Natural killer cell treated with Interleukin-12 subunit alpha and Interleukin-12 subunit beta and Interleukin-15 and Interleukin-18, amount 100 ng/mL, for 72 hours (primary cell): ENCODE results near the gene STT3A. TPM values are rescaled to one million over a fixed set of nuclear protein-coding genes. Genes with fewer than 3 reads are reported as not detected.
"Not testable (repeated sequence)": the region's sequence is repeated elsewhere in the genome, so short reads cannot be mapped to it uniquely, and the experiment has no call there.

Experiments used
- ATAC-seq, 2 donors: fragments of 150-1000 bp; cut with Tn5 transposase in 1 of 2; sonication (Bioruptor Pico), chemical (Tn5 transposase) in 1 of 2; 2 replicates each; pipeline ENCODE4 v1.10.0; 2021
- DNase-seq: peaks from one replicate; pipeline ENCODE4 v3.0.0; 2022; ENCODE audit warnings: low spot score
- H3K27ac Mint-ChIP-seq, 2 donors: 1 replicate in 1 of 2; 2 replicates in 1 of 2; pipeline ENCODE4 v1.8.0; 2022; ENCODE audit warnings: mixed read lengths in 2 of 2, mild to moderate bottlenecking in 1 of 2, moderate library complexity in 1 of 2
- H3K27me3 Mint-ChIP-seq, 2 donors: 1 replicate in 1 of 2; 2 replicates in 1 of 2; pipeline ENCODE4 v1.8.0; 2022; ENCODE audit warnings: mixed read lengths in 2 of 2
- H3K36me3 Mint-ChIP-seq: one replicate; pipeline ENCODE4 v1.8.0; 2022; ENCODE audit warnings: mixed read lengths
- H3K4me1 Mint-ChIP-seq, 2 donors: 1 replicate in 1 of 2; 2 replicates in 1 of 2; pipeline ENCODE4 v1.8.0; 2022; ENCODE audit warnings: low read depth in 2 of 2, mixed read lengths in 2 of 2, mild to moderate bottlenecking in 1 of 2
- H3K4me3 Mint-ChIP-seq: one replicate; pipeline ENCODE4 v1.8.0; 2022; ENCODE audit warnings: mixed read lengths
- H3K9me3 Mint-ChIP-seq: 2 replicates; pipeline ENCODE4 v1.8.0; 2022; ENCODE audit warnings: mixed read lengths
- total RNA-seq, 2 donors: library from RNA; stranded (reverse); gene quantifications; one replicate each; pipeline ENCODE4 v1.2.3, GENCODE V29; 2022

STT3A gene
- total RNA-seq, 2 donors from 2014 or later = 169 to 182 TPM

- Mint-ChIP-seq H3K27ac (peak overlapping the region; percentile 76 to 88), H3K4me3 (peak overlapping the region; percentile 91), H3K36me3 (peaks cover 9% of the 10 kb centered on the region), H3K9me3 (no peaks in the 10 kb centered on the region), H3K4me1 (peaks cover 13 to 23% of the 10 kb centered on the region in 2 donors), H3K27me3 (no peaks in the 10 kb centered on the region)
- no peak for DNase-seq
- ATAC-seq = no peak
These were observed 21.7 kb upstream of the STT3A start for GRCh38 chr11:125570952-125571351.

GRCh38 chr11:125572916-125573315, 19.7 kb upstream of the STT3A start:
- Mint-ChIP-seq H3K27me3 (no peaks in the 10 kb centered on the region), H3K27ac (peak overlapping the region in 1 of 2 donors; percentile 15), H3K4me1 (peaks cover 13 to 23% of the 10 kb centered on the region in 2 donors), H3K4me3 (no peak overlapping the region), H3K36me3 (peaks cover 19% of the 10 kb centered on the region), H3K9me3 (no peaks in the 10 kb centered on the region)
- ATAC-seq (no peak), DNase-seq (no peak)

- peaks cover 28% of the 10 kb centered on the region for H3K36me3 Mint-ChIP-seq
- ATAC-seq, H3K27ac Mint-ChIP-seq, DNase-seq, H3K27me3 Mint-ChIP-seq, H3K9me3 Mint-ChIP-seq, H3K4me1 Mint-ChIP-seq, H3K4me3 Mint-ChIP-seq: not testable (repeated sequence)
These were observed 15.5 kb upstream of the STT3A start for GRCh38 chr11:125577181-125577580.

DNA sequence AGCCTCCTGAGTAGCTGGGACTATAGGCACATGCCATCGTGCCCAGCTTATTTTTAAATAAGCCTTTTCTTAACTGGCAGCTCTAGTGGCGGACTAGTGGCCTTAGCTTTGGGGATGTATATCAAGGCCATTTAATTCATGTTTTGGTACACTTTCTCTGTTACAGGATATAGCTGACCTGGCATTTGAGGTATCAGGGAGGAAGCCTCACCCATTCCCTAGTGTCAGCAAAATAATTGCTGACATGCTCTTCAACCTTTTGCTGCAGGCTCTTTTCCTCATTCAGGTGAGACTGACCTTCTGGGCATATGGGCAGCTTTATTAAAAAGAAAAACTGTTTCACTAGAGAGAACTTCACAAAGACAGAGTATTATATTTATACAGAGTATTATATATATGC, 13.9 kb upstream of the STT3A start:
- DNase-seq (no peak), ATAC-seq (no peak)
- Mint-ChIP-seq H3K27ac (no peak overlapping the region), H3K36me3 (peaks cover 37% of the 10 kb centered on the region), H3K4me1 (peaks cover 0 to 5% of the 10 kb centered on the region in 2 donors), H3K27me3 (no peaks in the 10 kb centered on the region), H3K9me3 (no peaks in the 10 kb centered on the region), H3K4me3 (no peak overlapping the region)

GRCh38 chr11:125579811-125580210, 12.8 kb upstream of the STT3A start:
- no peak for DNase-seq
- Mint-ChIP-seq H3K4me1 (peaks cover 0 to 6% of the 10 kb centered on the region in 2 donors), H3K27ac (no peak overlapping the region), H3K27me3 (no peaks in the 10 kb centered on the region), H3K36me3 (peaks cover 31% of the 10 kb centered on the region), H3K4me3 (no peak overlapping the region), H3K9me3 (no peaks in the 10 kb centered on the region)
- ATAC-seq = no peak

GRCh38 chr11:125583496-125583895, 9.2 kb upstream of the STT3A start:
- no peak overlapping the region for H3K27ac Mint-ChIP-seq

GRCh38 chr11:125585487-125585886, 7.2 kb upstream of the STT3A start:
- no peak overlapping the region for H3K27ac Mint-ChIP-seq

More at GRCh38 chr11:125583496-125583895, 9.2 kb upstream of the STT3A start:
- no peak overlapping the region for H3K4me3 Mint-ChIP-seq
- DNase-seq = no peak
- H3K4me1 Mint-ChIP-seq = peaks cover 0 to 3% of the 10 kb centered on the region in 2 donors
- H3K9me3 Mint-ChIP-seq = no peaks in the 10 kb centered on the region
- no peak for ATAC-seq
- H3K27me3 Mint-ChIP-seq = no peaks in the 10 kb centered on the region
- peaks cover 17% of the 10 kb centered on the region for H3K36me3 Mint-ChIP-seq

GRCh38 chr11:125586623-125587022, 6.0 kb upstream of the STT3A start:
- DNase-seq (no peak), ATAC-seq (peak in 1 of 2 donors; percentile 81)
- H3K27me3 Mint-ChIP-seq = no peaks in the 10 kb centered on the region
- H3K4me3 Mint-ChIP-seq = no peak overlapping the region
- peaks cover 11% of the 10 kb centered on the region for H3K36me3 Mint-ChIP-seq
- H3K27ac Mint-ChIP-seq = no peak overlapping the region
- peaks cover 6% of the 10 kb centered on the region in 2 donors for H3K4me1 Mint-ChIP-seq
- H3K9me3 Mint-ChIP-seq = no peaks in the 10 kb centered on the region

More at GRCh38 chr11:125585487-125585886, 7.2 kb upstream of the STT3A start:
- H3K36me3 Mint-ChIP-seq = peaks cover 11% of the 10 kb centered on the region
- H3K4me1 Mint-ChIP-seq = peaks cover 0 to 3% of the 10 kb centered on the region in 2 donors
- no peaks in the 10 kb centered on the region for H3K9me3 Mint-ChIP-seq
- H3K27me3 Mint-ChIP-seq = no peaks in the 10 kb centered on the region
- no peak for DNase-seq
- H3K4me3 Mint-ChIP-seq = no peak overlapping the region
- ATAC-seq = no peak

DNA sequence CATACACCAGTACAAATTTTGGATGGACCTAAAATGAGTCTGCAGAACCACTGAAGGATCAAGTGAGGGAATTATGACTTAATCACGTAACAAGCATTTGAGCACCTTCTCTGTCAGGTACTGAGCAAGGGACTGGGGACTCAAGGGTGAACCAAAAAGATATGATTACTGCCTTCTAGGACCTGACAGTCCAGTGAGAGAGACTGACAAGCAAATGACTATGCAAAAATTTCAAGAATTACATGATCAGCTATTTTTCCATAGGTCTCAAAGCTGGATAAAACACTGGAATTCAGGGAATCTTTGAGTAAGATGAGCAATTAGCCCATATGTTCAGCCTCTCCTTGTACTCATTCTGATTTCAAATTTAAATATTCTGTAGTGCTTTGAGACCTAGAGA, 5.2 kb upstream of the STT3A start:
- DNase-seq (no peak), ATAC-seq (no peak)
- Mint-ChIP-seq H3K27me3 (no peaks in the 10 kb centered on the region), H3K4me1 (peaks cover 8 to 10% of the 10 kb centered on the region in 2 donors), H3K27ac (no peak overlapping the region), H3K9me3 (no peaks in the 10 kb centered on the region), H3K36me3 (peaks cover 11% of the 10 kb centered on the region), H3K4me3 (no peak overlapping the region)

- H3K27me3 Mint-ChIP-seq = no peaks in the 10 kb centered on the region
- DNase-seq = no peak
- no peak overlapping the region for H3K27ac Mint-ChIP-seq
- H3K9me3 Mint-ChIP-seq = no peaks in the 10 kb centered on the region
- H3K4me3 Mint-ChIP-seq = no peak overlapping the region
- H3K36me3 Mint-ChIP-seq = peaks cover 11% of the 10 kb centered on the region
- no peak for ATAC-seq
- peaks cover 16% of the 10 kb centered on the region in 2 donors for H3K4me1 Mint-ChIP-seq
These were observed 4.1 kb upstream of the STT3A start for GRCh38 chr11:125588505-125588904.

DNA sequence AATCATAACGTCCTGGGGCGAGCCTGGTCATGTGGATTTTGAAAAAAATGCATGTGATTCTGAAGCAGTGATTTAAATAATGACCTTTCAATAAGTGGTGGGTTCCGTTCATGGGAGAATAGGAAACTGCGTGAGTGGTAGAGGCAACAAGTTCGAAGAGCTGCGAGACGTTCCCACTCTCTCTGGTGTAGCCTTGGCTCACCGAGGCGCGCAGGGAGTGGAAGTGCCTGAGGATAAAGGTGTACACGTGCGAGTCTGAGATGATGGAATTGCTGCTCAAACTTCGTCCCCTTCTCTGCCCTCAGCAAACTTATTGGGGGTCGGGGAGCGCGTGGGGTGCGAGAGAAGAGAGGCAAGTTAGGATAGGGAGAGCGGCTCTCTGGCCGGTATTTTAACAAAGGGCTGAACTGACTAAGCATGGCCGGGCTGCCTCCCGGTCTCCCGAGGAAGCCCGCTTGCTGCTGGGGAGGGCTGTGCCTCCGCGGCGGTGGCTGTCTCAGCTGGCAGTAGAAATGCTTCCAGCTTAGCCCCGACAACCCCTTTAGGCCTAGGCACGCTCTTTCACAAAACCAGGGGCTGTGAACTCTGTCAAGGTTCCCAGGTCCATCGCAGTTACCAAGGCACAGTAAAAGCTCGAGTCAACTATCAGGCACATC, 875 bp upstream of the STT3A start:
- ATAC-seq (peak; percentile 7 to 21), DNase-seq (peak; percentile 62)
- no peaks in the 10 kb centered on the region for H3K27me3 Mint-ChIP-seq
- peak overlapping the region; percentile 85 for H3K4me3 Mint-ChIP-seq
- H3K9me3 Mint-ChIP-seq = no peaks in the 10 kb centered on the region
- H3K4me1 Mint-ChIP-seq = peaks cover 32 to 40% of the 10 kb centered on the region in 2 donors
- H3K27ac Mint-ChIP-seq = peak overlapping the region; percentile 86 to 99
- H3K36me3 Mint-ChIP-seq = peaks cover 18% of the 10 kb centered on the region

DNA sequence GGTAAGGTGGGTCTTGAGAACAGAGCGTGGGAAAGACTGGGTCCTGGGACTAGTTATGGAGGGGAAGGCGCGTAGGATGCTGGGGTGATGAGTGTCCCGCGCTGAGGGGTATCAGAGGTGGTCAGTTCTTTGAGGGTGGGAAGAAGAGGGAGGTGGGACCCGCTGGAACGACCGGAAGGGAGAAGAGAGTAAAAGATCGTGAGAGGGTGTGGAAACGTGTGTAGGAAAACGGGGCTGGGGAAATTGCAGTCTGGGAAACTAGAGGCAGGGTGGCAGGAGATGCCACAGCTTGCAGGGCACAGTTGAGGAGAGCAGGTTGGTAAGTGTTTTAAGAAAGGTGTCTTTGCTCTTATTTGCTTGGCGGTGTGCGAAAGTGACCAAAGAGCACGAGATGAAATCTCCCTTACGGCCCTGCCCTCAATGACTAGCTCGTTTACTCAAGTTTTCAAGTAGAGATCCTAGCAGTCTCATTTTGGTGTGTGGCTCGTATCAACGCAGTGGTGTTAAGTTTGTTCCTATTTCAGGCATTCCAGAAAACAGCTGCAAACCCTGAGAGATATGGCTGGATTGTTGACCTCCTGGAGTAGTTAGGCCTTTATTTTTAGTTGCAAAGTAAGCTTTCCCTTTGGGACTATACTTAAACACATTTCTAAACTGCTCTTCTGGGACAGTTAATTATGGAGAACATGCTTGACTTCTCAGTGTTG, 615 bp downstream of the STT3A start:
- Mint-ChIP-seq H3K4me3 (peak overlapping the region; percentile 85), H3K27ac (peak overlapping the region; percentile 86 to 99), H3K4me1 (peaks cover 32 to 42% of the 10 kb centered on the region in 2 donors), H3K9me3 (no peaks in the 10 kb centered on the region), H3K36me3 (peaks cover 27% of the 10 kb centered on the region), H3K27me3 (no peaks in the 10 kb centered on the region)
- DNase-seq (no peak), ATAC-seq (peak in 1 of 2 donors; percentile 13)

GRCh38 chr11:125594958-125595357, 2.3 kb downstream of the STT3A start:
- Mint-ChIP-seq H3K4me3 (peak overlapping the region; percentile 13), H3K27ac (peak overlapping the region; percentile 29 to 32), H3K9me3 (no peaks in the 10 kb centered on the region), H3K27me3 (no peaks in the 10 kb centered on the region), H3K36me3 (peaks cover 33% of the 10 kb centered on the region), H3K4me1 (peaks cover 35 to 42% of the 10 kb centered on the region in 2 donors)
- DNase-seq (no peak), ATAC-seq (no peak)

GRCh38 chr11:125600663-125601062, 8.0 kb downstream of the STT3A start:
- DNase-seq (no peak), ATAC-seq (no peak)
- Mint-ChIP-seq H3K36me3 (peaks cover 43% of the 10 kb centered on the region), H3K4me1 (peaks cover 9 to 12% of the 10 kb centered on the region in 2 donors), H3K4me3 (no peak overlapping the region), H3K9me3 (no peaks in the 10 kb centered on the region), H3K27ac (no peak overlapping the region), H3K27me3 (no peaks in the 10 kb centered on the region)
